GM21717 (cell line): ENCODE data around the gene ACAD11.
"Not testable (repeated sequence)": the region's sequence is repeated elsewhere in the genome, so short reads cannot be mapped to it uniquely, and the experiment has no call there.

Experiments
- ATAC-seq: cut with Tn5 transposase; IDR thresholded peaks from one replicate; pipeline ENCODE4 v1.9.1; 2021; ENCODE audit warnings: mild to moderate bottlenecking, moderate library complexity; ENCODE audit not compliant: unreplicated experiment

The ACAD11 gene

GRCh38 chr3:132606085-132606484 lies 53.5 kb downstream of the ACAD11 start:
- no peak for ATAC-seq

- no peak for ATAC-seq
These were observed 54.2 kb downstream of the ACAD11 start for GRCh38 chr3:132605374-132605792.

GRCh38 chr3:132600614-132601013 lies 59.0 kb downstream of the ACAD11 start:
- not testable (repeated sequence) for ATAC-seq

GRCh38 chr3:132598181-132598580 lies 61.4 kb downstream of the ACAD11 start:
- no peak for ATAC-seq

- no peak for ATAC-seq
These were observed 61.9 kb downstream of the ACAD11 start for GRCh38 chr3:132597660-132598059.

GRCh38 chr3:132596816-132597433 lies 62.7 kb downstream of the ACAD11 start, which contains the start of gene ACKR4:
Gene ACKR4, plus strand, starts transcription at chr3:132597270. Its CDS starts 3,128 bp downstream, at chr3:132600398.
- no peak for ATAC-seq

GRCh38 chr3:132596326-132596725 lies 63.3 kb downstream of the ACAD11 start:
- ATAC-seq = no peak

GRCh38 chr3:132595014-132595413 lies 64.6 kb downstream of the ACAD11 start:
- no peak for ATAC-seq

- ATAC-seq = no peak
These were observed 65.1 kb downstream of the ACAD11 start for GRCh38 chr3:132594498-132594897.

GRCh38 chr3:132593947-132594323 lies 65.7 kb downstream of the ACAD11 start:
- no peak for ATAC-seq

GRCh38 chr3:132593241-132593946 lies 66.2 kb downstream of the ACAD11 start:
- no peak for ATAC-seq

GRCh38 chr3:132592216-132592615 lies 67.4 kb downstream of the ACAD11 start:
- no peak for ATAC-seq

GRCh38 chr3:132587401-132587800 lies 72.2 kb downstream of the ACAD11 start:
- no peak for ATAC-seq

- no peak for ATAC-seq
These were observed 85.8 kb downstream of the ACAD11 start for GRCh38 chr3:132573797-132574211.

GRCh38 chr3:132570016-132570415 lies 89.6 kb downstream of the ACAD11 start:
- ATAC-seq = no peak

- ATAC-seq = no peak
These were observed 90.0 kb downstream of the ACAD11 start for GRCh38 chr3:132569580-132569979.

- ATAC-seq = no peak
These were observed 90.5 kb downstream of the ACAD11 start for GRCh38 chr3:132569153-132569552.

- ATAC-seq = no peak
These were observed 91.2 kb downstream of the ACAD11 start for GRCh38 chr3:132568422-132568821.

GRCh38 chr3:132564070-132564465 lies 95.5 kb downstream of the ACAD11 start:
- no peak for ATAC-seq

GRCh38 chr3:132563420-132564069 lies 96.1 kb downstream of the ACAD11 start:
- ATAC-seq = no peak

- ATAC-seq = no peak
These were observed 98.6 kb downstream of the ACAD11 start for GRCh38 chr3:132561003-132561402.
